Measurements from ENCODE around the gene DIS3. TPM values are rescaled to one million over a fixed set of nuclear protein-coding genes. Genes with fewer than 3 reads are reported as not detected.

DIS3 gene
- total and polyA plus RNA-seq, 10 of the 15 experiments (the other 5 are each of a cell fraction or from before 2014, with no cell fraction given), result 10.8 to 65.3 (median 39.2) TPM

GRCh38 chr13:72727417-72728289 lies 54.0 kb downstream of the DIS3 start, which contains the start of the genes BORA and MZT1 (continued):
- peak; percentile 83; the same call in 2 of the 3 replicates for TF ChIP-seq POU2F2 (IDR thresholded peaks at IDR 0.05; ENCODE audit: borderline replicate concordance, low read depth, low read length)
- 0 out of 2 replicates have a peak, but pooled peaks have one; percentile 88 for TF ChIP-seq HDGF (IDR thresholded peaks at IDR 0.05)
- TF ChIP-seq FOS (IDR thresholded peaks at IDR 0.05; ENCODE audit: borderline replicate concordance, extremely low read depth, insufficient read length), result peak; percentile 82
- TF ChIP-seq ZNF274 (IDR thresholded peaks at IDR 0.05; ENCODE audit: insufficient read depth, insufficient read length), result no peak
- TF ChIP-seq POLR2A (IDR thresholded peaks at IDR 0.05; ENCODE audit: low read depth, low read length), result peak; percentile 84
- no peak for TF ChIP-seq STAT3 (IDR thresholded peaks at IDR 0.05; ENCODE audit: low read depth, low read length)
- TF ChIP-seq YY1 (IDR thresholded peaks at IDR 0.05; ENCODE audit: low read depth, low read length), result peak; percentile 88
- no peak for TF ChIP-seq CEBPB (IDR thresholded peaks at IDR 0.05; ENCODE audit: borderline replicate concordance in 1 of 2, low read depth in 2 of 2, low read length in 2 of 2)
- TF ChIP-seq MEF2B (IDR thresholded peaks at IDR 0.05; ENCODE audit: partially characterized antibody, poor library complexity, severe bottlenecking), result no peak
- peak; percentile 74; the same call in 1 of the 2 replicates for TF ChIP-seq RB1 (IDR thresholded peaks at IDR 0.05; ENCODE audit: borderline replicate concordance)
- TF ChIP-seq RBBP5 (conservative IDR thresholded peaks at IDR 0.05), result no peak
- peak; percentile 93 for TF ChIP-seq CHD2 (IDR thresholded peaks at IDR 0.05; ENCODE audit: borderline replicate concordance, low read depth, low read length)
- TF ChIP-seq, protein P1, sequence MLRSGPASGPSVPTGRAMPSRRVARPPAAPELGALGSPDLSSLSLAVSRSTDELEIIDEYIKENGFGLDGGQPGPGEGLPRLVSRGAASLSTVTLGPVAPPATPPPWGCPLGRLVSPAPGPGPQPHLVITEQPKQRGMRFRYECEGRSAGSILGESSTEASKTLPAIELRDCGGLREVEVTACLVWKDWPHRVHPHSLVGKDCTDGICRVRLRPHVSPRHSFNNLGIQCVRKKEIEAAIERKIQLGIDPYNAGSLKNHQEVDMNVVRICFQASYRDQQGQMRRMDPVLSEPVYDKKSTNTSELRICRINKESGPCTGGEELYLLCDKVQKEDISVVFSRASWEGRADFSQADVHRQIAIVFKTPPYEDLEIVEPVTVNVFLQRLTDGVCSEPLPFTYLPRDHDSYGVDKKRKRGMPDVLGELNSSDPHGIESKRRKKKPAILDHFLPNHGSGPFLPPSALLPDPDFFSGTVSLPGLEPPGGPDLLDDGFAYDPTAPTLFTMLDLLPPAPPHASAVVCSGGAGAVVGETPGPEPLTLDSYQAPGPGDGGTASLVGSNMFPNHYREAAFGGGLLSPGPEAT (IDR thresholded peaks at IDR 0.05; ENCODE audit: low read depth), result 0 out of 2 replicates have a peak, but pooled peaks have one; percentile 43
- TF ChIP-seq BHLHE40 (IDR thresholded peaks at IDR 0.05; ENCODE audit: borderline replicate concordance in 1 of 2, low read depth in 2 of 2, low read length in 1 of 2), result peak; percentile 73 to 86
- peak; percentile 93; the same call in 1 of the 2 replicates for TF ChIP-seq SIN3A (IDR thresholded peaks at IDR 0.05; ENCODE audit: low read depth, low read length)
- no peak for TF ChIP-seq TCF7 (IDR thresholded peaks at IDR 0.05; ENCODE audit: borderline replicate concordance)
- TF ChIP-seq TCF12 (IDR thresholded peaks at IDR 0.05; ENCODE audit: low read depth, low read length), result no peak
- no peak for TF ChIP-seq E4F1 (IDR thresholded peaks at IDR 0.05; ENCODE audit: borderline replicate concordance, partially characterized antibody)
- TF ChIP-seq SPI1 (IDR thresholded peaks at IDR 0.05; ENCODE audit: borderline replicate concordance, insufficient read depth, low read depth, low read length), result peak; percentile 55
- peak; percentile 98 for TF ChIP-seq MXI1 (IDR thresholded peaks at IDR 0.05; ENCODE audit: low read depth, low read length)
- TF ChIP-seq SMAD1 (IDR thresholded peaks at IDR 0.05; ENCODE audit: low read depth, partially characterized antibody), result peak; percentile 37
- no peak for TF ChIP-seq NFIC (IDR thresholded peaks at IDR 0.05; ENCODE audit: low read depth, low read length)
- TF ChIP-seq CBFB (IDR thresholded peaks at IDR 0.05; ENCODE audit: low read depth), result peak; percentile 18; the same call in 1 of the 2 replicates
- TF ChIP-seq MYB (IDR thresholded peaks at IDR 0.05; ENCODE audit: borderline replicate concordance, low read depth, low read length), result no peak
- peak; percentile 80 for TF ChIP-seq GABPA (IDR thresholded peaks at IDR 0.05; ENCODE audit: low read depth)
- TF ChIP-seq, protein P2, sequence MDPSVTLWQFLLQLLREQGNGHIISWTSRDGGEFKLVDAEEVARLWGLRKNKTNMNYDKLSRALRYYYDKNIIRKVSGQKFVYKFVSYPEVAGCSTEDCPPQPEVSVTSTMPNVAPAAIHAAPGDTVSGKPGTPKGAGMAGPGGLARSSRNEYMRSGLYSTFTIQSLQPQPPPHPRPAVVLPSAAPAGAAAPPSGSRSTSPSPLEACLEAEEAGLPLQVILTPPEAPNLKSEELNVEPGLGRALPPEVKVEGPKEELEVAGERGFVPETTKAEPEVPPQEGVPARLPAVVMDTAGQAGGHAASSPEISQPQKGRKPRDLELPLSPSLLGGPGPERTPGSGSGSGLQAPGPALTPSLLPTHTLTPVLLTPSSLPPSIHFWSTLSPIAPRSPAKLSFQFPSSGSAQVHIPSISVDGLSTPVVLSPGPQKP (IDR thresholded peaks at IDR 0.05; ENCODE audit: low read depth, low read length), result no peak
